ENCODE measurements around the gene MRPL16. TPM values are rescaled to one million over a fixed set of nuclear protein-coding genes. Genes with fewer than 3 reads are reported as not detected.

MRPL16 gene
- polyA plus RNA-seq, 1 donor from 2014 or later: 33.2 TPM

GRCh38 chr11:59782080-59782479 lies 28.5 kb downstream of the MRPL16 start:
- no peak overlapping the region for H3K4me3 ChIP-seq (ENCODE audit: low read length)
- H3K27ac ChIP-seq (ENCODE audit: low read length): no peak overlapping the region
- no peak overlapping the region for H3K9ac ChIP-seq (ENCODE audit: low read length)
- no peaks in the 10 kb centered on the region for H3K79me2 ChIP-seq (replicated peaks; ENCODE audit: insufficient read depth, low read length)
- H3K27me3 ChIP-seq (ENCODE audit: insufficient read depth, low read depth, low read length): no peaks in the 10 kb centered on the region
- no peaks in the 10 kb centered on the region for H4K20me1 ChIP-seq (ENCODE audit: insufficient read depth)
- H3F3A ChIP-seq (ENCODE audit: insufficient read depth, low read length, poor library complexity, severe bottlenecking): no peaks in the 10 kb centered on the region
- no peaks in the 10 kb centered on the region for H3K9me3 ChIP-seq (ENCODE audit: low read length)
- no peak for TF ChIP-seq EP300 (conservative IDR thresholded peaks at IDR 0.05; ENCODE audit: poor library complexity, severe bottlenecking)
- no peak for TF ChIP-seq SMC3 (conservative IDR thresholded peaks at IDR 0.05; ENCODE audit: poor library complexity)
- TF ChIP-seq EZH2 (IDR thresholded peaks at IDR 0.05; ENCODE audit: borderline replicate concordance, insufficient read depth, low read length, poor library complexity, severe bottlenecking): no peak
- TF ChIP-seq REST (IDR thresholded peaks at IDR 0.05; ENCODE audit: borderline replicate concordance): no peak
- no peak for TF ChIP-seq POLR2AphosphoS5 (IDR thresholded peaks at IDR 0.05)
- no peak for TF ChIP-seq TAF1 (IDR thresholded peaks at IDR 0.05; ENCODE audit: low read depth)
- no peaks in the 10 kb centered on the region for H3K36me3 ChIP-seq (ENCODE audit: insufficient read depth, low read length)
- no peak overlapping the region for H2AFZ ChIP-seq (ENCODE audit: low read depth, low read length)
- H3K9me2 ChIP-seq (ENCODE audit: insufficient read depth, low read length): no peaks in the 10 kb centered on the region
- no peak overlapping the region for H3K4me2 ChIP-seq (ENCODE audit: low read length)

GRCh38 chr11:59779487-59779886 lies 31.1 kb downstream of the MRPL16 start:
- H3K4me3 ChIP-seq (ENCODE audit: low read length): no peak overlapping the region

More at GRCh38 chr11:59779487-59779886, 31.1 kb downstream of the MRPL16 start:
- H3K9me2 ChIP-seq (ENCODE audit: insufficient read depth, low read length): no peaks in the 10 kb centered on the region
- no peaks in the 10 kb centered on the region for H4K20me1 ChIP-seq (ENCODE audit: insufficient read depth)
- H3K27ac ChIP-seq (ENCODE audit: low read length): no peak overlapping the region
- no peaks in the 10 kb centered on the region for H3K79me2 ChIP-seq (replicated peaks; ENCODE audit: insufficient read depth, low read length)
- H3K27me3 ChIP-seq (ENCODE audit: insufficient read depth, low read depth, low read length): no peaks in the 10 kb centered on the region
- no peaks in the 10 kb centered on the region for H3K36me3 ChIP-seq (ENCODE audit: insufficient read depth, low read length)
- no peaks in the 10 kb centered on the region for H3F3A ChIP-seq (ENCODE audit: insufficient read depth, low read length, poor library complexity, severe bottlenecking)
- no peak overlapping the region for H3K9ac ChIP-seq (ENCODE audit: low read length)
- H3K4me2 ChIP-seq (ENCODE audit: low read length): no peak overlapping the region
- H2AFZ ChIP-seq (ENCODE audit: low read depth, low read length): no peak overlapping the region
- no peak for TF ChIP-seq POLR2AphosphoS5 (IDR thresholded peaks at IDR 0.05)
- no peak for TF ChIP-seq RAD21 (conservative IDR thresholded peaks at IDR 0.05)
- no peak for TF ChIP-seq TAF1 (IDR thresholded peaks at IDR 0.05; ENCODE audit: low read depth)
- TF ChIP-seq EZH2 (IDR thresholded peaks at IDR 0.05; ENCODE audit: borderline replicate concordance, insufficient read depth, low read length, poor library complexity, severe bottlenecking): no peak
- TF ChIP-seq SMC3 (conservative IDR thresholded peaks at IDR 0.05; ENCODE audit: poor library complexity): no peak
- no peak for TF ChIP-seq MXI1 (conservative IDR thresholded peaks at IDR 0.05; ENCODE audit: poor library complexity, severe bottlenecking)
- TF ChIP-seq EP300 (conservative IDR thresholded peaks at IDR 0.05; ENCODE audit: poor library complexity, severe bottlenecking): no peak
- TF ChIP-seq, protein P1, sequence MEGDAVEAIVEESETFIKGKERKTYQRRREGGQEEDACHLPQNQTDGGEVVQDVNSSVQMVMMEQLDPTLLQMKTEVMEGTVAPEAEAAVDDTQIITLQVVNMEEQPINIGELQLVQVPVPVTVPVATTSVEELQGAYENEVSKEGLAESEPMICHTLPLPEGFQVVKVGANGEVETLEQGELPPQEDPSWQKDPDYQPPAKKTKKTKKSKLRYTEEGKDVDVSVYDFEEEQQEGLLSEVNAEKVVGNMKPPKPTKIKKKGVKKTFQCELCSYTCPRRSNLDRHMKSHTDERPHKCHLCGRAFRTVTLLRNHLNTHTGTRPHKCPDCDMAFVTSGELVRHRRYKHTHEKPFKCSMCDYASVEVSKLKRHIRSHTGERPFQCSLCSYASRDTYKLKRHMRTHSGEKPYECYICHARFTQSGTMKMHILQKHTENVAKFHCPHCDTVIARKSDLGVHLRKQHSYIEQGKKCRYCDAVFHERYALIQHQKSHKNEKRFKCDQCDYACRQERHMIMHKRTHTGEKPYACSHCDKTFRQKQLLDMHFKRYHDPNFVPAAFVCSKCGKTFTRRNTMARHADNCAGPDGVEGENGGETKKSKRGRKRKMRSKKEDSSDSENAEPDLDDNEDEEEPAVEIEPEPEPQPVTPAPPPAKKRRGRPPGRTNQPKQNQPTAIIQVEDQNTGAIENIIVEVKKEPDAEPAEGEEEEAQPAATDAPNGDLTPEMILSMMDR (IDR thresholded peaks at IDR 0.05; ENCODE audit: poor library complexity, severe bottlenecking): no peak
- TF ChIP-seq REST (IDR thresholded peaks at IDR 0.05; ENCODE audit: borderline replicate concordance): no peak
- H3K9me3 ChIP-seq (ENCODE audit: low read length): no peaks in the 10 kb centered on the region
